ENCODE data around the gene C1QTNF9. TPM values are rescaled to one million over a fixed set of nuclear protein-coding genes. Genes with fewer than 3 reads are reported as not detected.
A peak's percentile ranks its signal among the peaks of the same experiment; 100 is the strongest.
"Not testable (repeated sequence)": the region's sequence is repeated elsewhere in the genome, so short reads cannot be mapped to it uniquely, and the experiment has no call there.

Gene C1QTNF9, protein sequence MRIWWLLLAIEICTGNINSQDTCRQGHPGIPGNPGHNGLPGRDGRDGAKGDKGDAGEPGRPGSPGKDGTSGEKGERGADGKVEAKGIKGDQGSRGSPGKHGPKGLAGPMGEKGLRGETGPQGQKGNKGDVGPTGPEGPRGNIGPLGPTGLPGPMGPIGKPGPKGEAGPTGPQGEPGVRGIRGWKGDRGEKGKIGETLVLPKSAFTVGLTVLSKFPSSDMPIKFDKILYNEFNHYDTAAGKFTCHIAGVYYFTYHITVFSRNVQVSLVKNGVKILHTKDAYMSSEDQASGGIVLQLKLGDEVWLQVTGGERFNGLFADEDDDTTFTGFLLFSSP
- not detected for polyA plus RNA-seq (2013, experiment 1 of 2)
- polyA plus RNA-seq (2013, experiment 2 of 2): not detected

DNA sequence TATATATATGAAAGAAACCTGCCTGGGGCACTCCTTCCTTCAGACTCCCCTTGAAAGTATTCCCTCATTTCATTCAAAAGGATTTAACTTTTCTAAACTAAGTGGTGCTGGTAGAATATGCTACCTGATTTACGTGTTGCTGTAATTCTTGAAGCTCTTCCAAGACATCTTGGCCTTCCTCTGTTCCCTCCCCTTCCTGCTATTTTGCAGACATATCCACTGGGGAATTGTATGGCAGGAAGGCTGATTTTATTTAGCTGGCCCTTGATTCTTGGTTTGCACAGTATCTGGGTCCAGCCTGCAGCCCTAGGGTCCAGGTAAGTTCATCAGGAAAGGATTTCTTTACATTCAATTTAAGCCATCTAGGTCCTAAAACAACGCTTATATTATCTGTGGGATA, at the start of gene C1QTNF9:
TSS of gene C1QTNF9 (plus strand) at position 281 of the 400 bp plus-strand sequence. CDS start 6,424 bp downstream, outside the sequence.
- WGBS: 100% methylated on average over 1 of the region's 2 CpGs

DNA sequence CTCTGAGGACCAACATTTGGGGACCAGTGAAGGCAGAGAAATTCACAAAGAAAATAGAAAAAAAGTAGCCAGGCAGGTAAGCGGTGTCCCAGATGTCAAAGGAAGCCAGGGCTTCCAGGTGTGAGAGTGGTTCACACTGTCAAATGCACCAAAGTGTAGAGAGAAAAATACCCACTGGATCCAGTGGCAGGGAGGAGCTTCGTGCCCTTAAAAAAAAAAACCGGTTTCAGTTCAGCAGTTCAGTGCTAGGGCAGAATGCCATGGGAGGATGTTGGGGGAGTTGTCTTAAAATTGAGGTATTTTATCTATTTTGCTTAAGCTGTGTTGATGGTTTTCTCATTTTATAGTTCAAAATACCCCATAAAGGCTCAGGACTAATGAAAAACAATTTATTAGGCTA, 47.8 kb upstream of the C1QTNF9 start:
- Histone ChIP-seq H3K36me3 (ENCODE audit: insufficient read depth, low read length) (peaks cover 3% of the 10 kb centered on the region; the same call in 1 of the 2 replicates), H3K4me3 (ENCODE audit: low read length) (no peak overlapping the region), H3K27ac (ENCODE audit: low read depth, low read length) (no peak overlapping the region), H3K9ac (ENCODE audit: low read depth, low read length) (no peak overlapping the region), H3K4me1 (ENCODE audit: insufficient read depth, low read length) (no peaks in the 10 kb centered on the region), H3K27me3 (ENCODE audit: insufficient read depth, low read length) (no peaks in the 10 kb centered on the region), H3K9me3 (ENCODE audit: insufficient read depth, low read depth, low read length) (no peaks in the 10 kb centered on the region)
- 96% methylated on average over 3 of the region's 3 CpGs for WGBS

More for the DNA sequence above, at the start of gene C1QTNF9:
- not testable (repeated sequence) for H3K36me3 ChIP-seq (ENCODE audit: insufficient read depth, low read length); H3K27me3 ChIP-seq (ENCODE audit: insufficient read depth, low read length); H3K27ac ChIP-seq (ENCODE audit: low read depth, low read length); H3K4me3 ChIP-seq (ENCODE audit: low read length); H3K9me3 ChIP-seq (ENCODE audit: insufficient read depth, low read depth, low read length); H3K4me1 ChIP-seq (ENCODE audit: insufficient read depth, low read length); H3K9ac ChIP-seq (ENCODE audit: low read depth, low read length)

DNA sequence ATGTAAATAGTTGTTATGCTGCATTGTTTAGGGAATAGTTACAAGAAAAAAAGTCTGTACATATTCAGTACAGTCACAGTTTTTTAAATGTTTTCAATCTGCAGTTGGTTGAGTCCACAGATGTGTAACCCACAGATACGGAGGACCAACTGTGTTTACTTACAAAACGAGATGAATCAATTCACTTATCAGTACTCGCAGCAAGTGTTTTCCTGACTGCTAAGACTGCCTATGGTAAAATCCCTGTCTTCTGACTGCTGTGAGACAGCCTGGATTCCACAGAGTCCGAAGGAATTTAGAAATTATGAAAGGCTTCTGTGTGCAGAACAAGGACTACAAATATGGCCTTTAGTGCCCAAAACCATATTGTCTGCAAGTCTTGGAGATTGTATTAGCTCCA, 45.7 kb upstream of the C1QTNF9 start:
- no peak overlapping the region for H3K9ac ChIP-seq (ENCODE audit: low read depth, low read length)
- no peak overlapping the region for H3K27ac ChIP-seq (ENCODE audit: low read depth, low read length)
- H3K27me3 ChIP-seq (ENCODE audit: insufficient read depth, low read length): no peaks in the 10 kb centered on the region
- H3K36me3 ChIP-seq (ENCODE audit: insufficient read depth, low read length): no peaks in the 10 kb centered on the region
- WGBS: 93% methylated on average over 4 of the region's 4 CpGs
- H3K9me3 ChIP-seq (ENCODE audit: insufficient read depth, low read depth, low read length): no peaks in the 10 kb centered on the region
- H3K4me1 ChIP-seq (ENCODE audit: insufficient read depth, low read length): no peaks in the 10 kb centered on the region
- H3K4me3 ChIP-seq (ENCODE audit: low read length): no peak overlapping the region

DNA sequence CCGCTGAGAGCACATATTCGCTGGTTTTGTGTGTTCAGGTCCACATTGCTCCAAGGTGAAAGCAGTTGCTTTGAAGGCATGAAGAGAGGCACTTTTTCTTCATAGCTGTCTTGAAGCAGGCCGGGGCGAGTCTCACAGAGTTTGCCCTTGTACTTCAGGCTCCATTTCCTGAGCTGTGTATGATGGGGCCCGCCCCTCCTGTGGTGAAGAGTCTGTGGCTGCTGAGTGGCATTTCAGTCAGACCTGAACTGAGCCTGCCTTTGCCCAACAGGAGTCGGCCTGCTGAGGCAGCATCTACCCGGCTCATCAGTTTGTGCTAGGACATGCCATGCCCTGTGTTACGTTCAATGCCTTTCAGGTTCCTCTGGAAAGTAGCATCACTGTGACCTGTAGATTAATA, 44.4 kb upstream of the C1QTNF9 start:
- Histone ChIP-seq H3K36me3 (ENCODE audit: insufficient read depth, low read length) (no peaks in the 10 kb centered on the region), H3K9me3 (ENCODE audit: insufficient read depth, low read depth, low read length) (no peaks in the 10 kb centered on the region), H3K4me1 (ENCODE audit: insufficient read depth, low read length) (no peaks in the 10 kb centered on the region), H3K9ac (ENCODE audit: low read depth, low read length) (no peak overlapping the region), H3K27me3 (ENCODE audit: insufficient read depth, low read length) (no peaks in the 10 kb centered on the region), H3K27ac (ENCODE audit: low read depth, low read length) (no peak overlapping the region), H3K4me3 (ENCODE audit: low read length) (no peak overlapping the region)
- WGBS: 94% methylated on average over 8 of the region's 8 CpGs

DNA sequence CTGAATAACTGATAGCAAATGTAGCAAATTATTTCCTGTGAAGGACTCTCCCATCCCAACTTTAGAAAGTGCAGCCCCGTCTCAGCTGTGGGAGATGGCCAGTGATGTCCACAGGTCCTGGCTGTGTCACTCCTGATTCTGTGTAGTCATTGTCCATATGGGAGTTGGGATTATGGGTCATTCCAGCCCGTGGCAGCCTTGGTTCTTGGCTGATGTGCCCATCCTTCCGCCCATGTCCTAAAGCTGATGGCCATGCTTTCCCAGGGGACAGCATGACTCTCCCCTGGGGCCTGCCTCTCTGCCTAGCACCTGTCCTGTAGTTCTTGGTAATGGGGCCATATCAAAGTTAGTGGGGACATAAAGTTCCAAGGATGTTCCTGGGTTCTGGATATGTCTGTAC, 43.9 kb upstream of the C1QTNF9 start:
- Histone ChIP-seq H3K4me3 (ENCODE audit: low read length) (no peak overlapping the region), H3K27me3 (ENCODE audit: insufficient read depth, low read length) (no peaks in the 10 kb centered on the region), H3K27ac (ENCODE audit: low read depth, low read length) (no peak overlapping the region), H3K36me3 (ENCODE audit: insufficient read depth, low read length) (no peaks in the 10 kb centered on the region), H3K9ac (ENCODE audit: low read depth, low read length) (no peak overlapping the region), H3K4me1 (ENCODE audit: insufficient read depth, low read length) (no peaks in the 10 kb centered on the region), H3K9me3 (ENCODE audit: insufficient read depth, low read depth, low read length) (no peaks in the 10 kb centered on the region)
- 93% methylated on average over 3 of the region's 3 CpGs for WGBS

DNA sequence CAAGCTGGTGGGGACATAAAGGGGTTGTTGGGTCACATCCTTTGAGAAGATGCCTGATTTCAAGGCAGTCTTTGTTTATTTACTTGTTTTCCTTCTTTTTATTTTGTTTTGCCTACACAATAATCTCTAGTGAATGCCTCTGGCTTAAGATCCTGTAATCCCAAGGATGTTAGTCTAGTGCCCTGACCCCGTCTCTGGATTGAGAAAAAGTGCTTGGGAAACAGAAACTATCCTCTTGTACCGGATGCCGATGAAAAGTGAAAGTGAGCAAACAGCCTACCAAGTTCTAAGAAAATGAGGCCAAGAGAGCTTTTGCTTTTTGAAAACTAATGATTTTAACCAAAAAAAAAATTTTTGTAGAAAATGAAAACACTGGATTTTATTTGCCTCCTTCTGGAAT, 42.1 kb upstream of the C1QTNF9 start:
- Histone ChIP-seq H3K4me3 (ENCODE audit: low read length) (no peak overlapping the region), H3K9me3 (ENCODE audit: insufficient read depth, low read depth, low read length) (no peaks in the 10 kb centered on the region), H3K36me3 (ENCODE audit: insufficient read depth, low read length) (no peaks in the 10 kb centered on the region), H3K27ac (ENCODE audit: low read depth, low read length) (no peak overlapping the region), H3K27me3 (ENCODE audit: insufficient read depth, low read length) (no peaks in the 10 kb centered on the region), H3K9ac (ENCODE audit: low read depth, low read length) (no peak overlapping the region), H3K4me1 (ENCODE audit: insufficient read depth, low read length) (peaks cover 4% of the 10 kb centered on the region; the same call in 1 of the 2 replicates)
- 97% methylated on average over 3 of the region's 3 CpGs for WGBS

DNA sequence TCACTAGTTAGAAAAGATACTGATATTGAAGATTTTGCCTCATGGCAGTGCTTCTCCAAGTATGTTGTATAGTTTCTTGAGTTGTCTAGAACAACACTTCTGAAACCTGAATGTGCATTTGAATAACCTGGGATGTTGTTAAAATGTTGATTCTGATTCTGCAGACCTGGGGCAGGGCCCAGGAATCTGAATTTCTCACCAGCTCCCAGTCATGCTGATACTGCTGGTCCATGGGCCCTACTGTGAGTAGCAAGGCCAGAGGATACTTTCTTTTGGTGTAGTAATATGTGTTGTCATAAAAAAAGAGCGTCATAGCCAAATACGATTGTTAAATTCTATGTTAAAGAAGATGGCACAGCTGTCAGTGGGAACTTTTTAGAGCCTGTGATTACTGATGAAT, 41.6 kb upstream of the C1QTNF9 start:
- Histone ChIP-seq H3K9me3 (ENCODE audit: insufficient read depth, low read depth, low read length) (no peaks in the 10 kb centered on the region), H3K27ac (ENCODE audit: low read depth, low read length) (no peak overlapping the region), H3K4me1 (ENCODE audit: insufficient read depth, low read length) (peaks cover 4% of the 10 kb centered on the region; the same call in 1 of the 2 replicates), H3K36me3 (ENCODE audit: insufficient read depth, low read length) (no peaks in the 10 kb centered on the region), H3K9ac (ENCODE audit: low read depth, low read length) (no peak overlapping the region), H3K27me3 (ENCODE audit: insufficient read depth, low read length) (no peaks in the 10 kb centered on the region), H3K4me3 (ENCODE audit: low read length) (no peak overlapping the region)
- WGBS: 95% methylated on average over 2 of the region's 2 CpGs

DNA sequence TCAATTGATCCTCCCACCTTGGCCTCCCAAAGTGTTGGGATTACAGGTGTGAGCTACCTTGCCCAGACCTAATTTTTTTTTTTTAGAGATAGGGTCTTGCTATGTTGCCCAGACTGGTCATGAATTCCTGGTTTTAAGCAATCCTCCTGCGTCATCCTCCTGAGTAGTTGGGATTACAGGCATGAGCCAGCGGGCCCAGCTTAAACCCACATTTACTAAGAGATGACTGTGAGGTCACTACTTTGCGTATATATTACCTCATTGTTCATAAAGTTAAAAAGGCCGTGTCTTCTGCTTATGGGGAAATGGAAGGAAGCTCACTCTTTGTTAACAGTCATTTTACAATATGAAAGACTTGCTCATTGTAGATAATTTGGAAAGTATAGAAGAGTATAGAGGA, 39.6 kb upstream of the C1QTNF9 start:
- H3K4me1 ChIP-seq (ENCODE audit: insufficient read depth, low read length): peaks cover 4% of the 10 kb centered on the region; the same call in 1 of the 2 replicates
- H3K9ac ChIP-seq (ENCODE audit: low read depth, low read length): no peak overlapping the region
- no peaks in the 10 kb centered on the region for H3K36me3 ChIP-seq (ENCODE audit: insufficient read depth, low read length)
- no peak overlapping the region for H3K4me3 ChIP-seq (ENCODE audit: low read length)
- no peaks in the 10 kb centered on the region for H3K27me3 ChIP-seq (ENCODE audit: insufficient read depth, low read length)
- H3K27ac ChIP-seq (ENCODE audit: low read depth, low read length): no peak overlapping the region
- WGBS: 99% methylated on average over 3 of the region's 4 CpGs
- H3K9me3 ChIP-seq (ENCODE audit: insufficient read depth, low read depth, low read length): no peaks in the 10 kb centered on the region

DNA sequence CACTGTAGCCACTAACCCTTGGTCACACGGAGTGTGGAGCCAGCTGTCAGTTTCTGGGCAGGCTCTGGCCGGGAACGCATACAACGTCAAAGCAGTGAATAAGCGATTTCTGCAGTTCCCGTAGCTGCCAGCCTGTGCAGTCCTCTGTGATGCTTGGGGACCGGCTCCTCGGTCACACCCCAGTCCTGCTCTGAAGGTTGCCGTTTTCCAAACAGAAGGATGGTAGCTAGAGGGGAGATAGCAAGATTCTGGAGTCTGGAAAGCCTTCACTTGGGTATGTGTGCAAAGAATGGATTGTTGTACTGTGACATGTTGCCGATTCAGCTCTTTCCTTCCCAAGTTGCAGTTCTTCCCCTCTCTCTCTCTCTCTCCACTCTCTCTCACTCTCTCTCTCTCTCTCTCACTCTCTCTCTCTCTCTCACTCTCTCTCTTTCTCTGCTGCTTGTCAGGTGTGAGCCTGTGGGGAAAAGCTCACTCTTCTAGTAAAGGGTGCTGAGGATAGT, 38.7 kb upstream of the C1QTNF9 start:
- H3K27ac ChIP-seq (ENCODE audit: low read depth, low read length): no peak overlapping the region
- no peaks in the 10 kb centered on the region for H3K36me3 ChIP-seq (ENCODE audit: insufficient read depth, low read length)
- no peak overlapping the region for H3K4me3 ChIP-seq (ENCODE audit: low read length)
- H3K4me1 ChIP-seq (ENCODE audit: insufficient read depth, low read length): peaks cover 4% of the 10 kb centered on the region; the same call in 1 of the 2 replicates
- no peaks in the 10 kb centered on the region for H3K27me3 ChIP-seq (ENCODE audit: insufficient read depth, low read length)
- no peaks in the 10 kb centered on the region for H3K9me3 ChIP-seq (ENCODE audit: insufficient read depth, low read depth, low read length)
- WGBS: 72% methylated on average over 10 of the region's 10 CpGs
- no peak overlapping the region for H3K9ac ChIP-seq (ENCODE audit: low read depth, low read length)

DNA sequence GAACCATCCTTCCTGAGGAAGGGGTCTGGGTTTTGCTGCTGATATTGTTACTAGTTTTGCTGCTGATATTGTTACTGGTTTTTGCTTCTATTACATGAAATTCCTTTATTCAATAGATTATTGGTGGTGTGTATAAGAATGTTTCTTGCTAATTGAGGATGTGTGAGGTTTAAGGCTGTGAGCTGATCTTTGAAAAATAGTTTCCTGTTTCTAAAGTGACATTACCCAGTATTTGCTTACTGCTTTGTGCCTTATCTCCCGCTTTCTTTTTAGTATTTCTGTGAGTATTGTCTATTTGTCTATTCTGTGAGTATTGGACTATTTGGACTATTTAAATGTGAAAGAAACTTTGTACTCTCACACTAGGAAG, 38.2 kb upstream of the C1QTNF9 start:
- no peak overlapping the region for H3K9ac ChIP-seq (ENCODE audit: low read depth, low read length)
- H3K27me3 ChIP-seq (ENCODE audit: insufficient read depth, low read length): no peaks in the 10 kb centered on the region
- H3K4me1 ChIP-seq (ENCODE audit: insufficient read depth, low read length): peaks cover 4% of the 10 kb centered on the region; the same call in 1 of the 2 replicates
- no peak overlapping the region for H3K27ac ChIP-seq (ENCODE audit: low read depth, low read length)
- WGBS: 100% methylated on average over 1 of the region's 1 CpG
- no peak overlapping the region for H3K4me3 ChIP-seq (ENCODE audit: low read length)
- H3K36me3 ChIP-seq (ENCODE audit: insufficient read depth, low read length): no peaks in the 10 kb centered on the region
- no peaks in the 10 kb centered on the region for H3K9me3 ChIP-seq (ENCODE audit: insufficient read depth, low read depth, low read length)

DNA sequence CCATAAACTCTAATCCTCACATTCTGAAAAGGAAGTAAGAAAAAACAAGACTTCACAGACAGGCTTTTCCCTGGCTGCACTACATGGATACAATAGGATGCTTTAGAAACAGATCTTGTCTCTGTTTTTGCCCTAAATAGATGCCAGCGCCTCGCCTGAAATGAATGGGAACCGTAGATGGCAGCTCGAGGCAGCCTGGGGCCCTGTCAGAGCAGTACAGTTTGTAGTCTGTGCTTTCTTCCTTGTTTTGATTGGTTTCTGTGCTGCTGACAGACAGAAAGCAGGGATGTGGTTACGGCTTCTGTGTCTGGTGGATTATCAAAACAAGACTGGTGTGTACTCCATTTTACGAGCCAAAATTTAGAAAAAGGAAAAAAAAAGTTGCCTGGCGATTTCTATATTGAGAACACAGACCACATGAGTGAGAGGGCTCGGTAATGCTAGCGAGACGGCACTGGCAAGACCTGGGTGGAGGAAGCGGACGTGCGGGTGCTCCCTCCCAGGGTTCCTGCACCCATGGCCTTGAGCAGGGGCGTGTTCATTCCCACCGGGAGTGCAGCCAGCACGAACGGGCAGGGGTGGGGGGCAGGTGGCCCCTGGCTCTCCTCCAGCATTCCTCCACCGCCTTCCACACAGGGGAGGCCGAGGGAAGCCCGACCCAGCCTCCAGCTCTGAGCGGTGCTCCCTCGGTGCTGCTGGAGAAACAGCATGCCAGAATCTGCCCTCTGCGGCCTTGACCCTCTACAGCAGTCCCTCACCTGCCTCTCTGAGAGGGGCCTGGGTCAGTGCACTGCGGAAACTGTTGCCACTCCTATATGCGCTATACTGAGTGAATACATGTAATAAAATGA, 37.6 kb upstream of the C1QTNF9 start:
- Histone ChIP-seq H3K27me3 (ENCODE audit: insufficient read depth, low read length) (no peaks in the 10 kb centered on the region), H3K9ac (ENCODE audit: low read depth, low read length) (peak overlapping the region; percentile 14; the same call in 1 of the 2 replicates), H3K36me3 (ENCODE audit: insufficient read depth, low read length) (no peaks in the 10 kb centered on the region), H3K27ac (ENCODE audit: low read depth, low read length) (no peak overlapping the region), H3K9me3 (ENCODE audit: insufficient read depth, low read depth, low read length) (no peaks in the 10 kb centered on the region), H3K4me1 (ENCODE audit: insufficient read depth, low read length) (peaks cover 4% of the 10 kb centered on the region; the same call in 1 of the 2 replicates), H3K4me3 (ENCODE audit: low read length) (no peak overlapping the region)
- WGBS: 86% methylated on average over 24 of the region's 25 CpGs

Data from HUES64 (cell line).